ENCODE results near the gene CHST8.

CHST8 gene

GRCh38 chr19:33773704-33774624 is 152.2 kb downstream of the CHST8 start:
- no peak for DNase-seq

GRCh38 chr19:33774751-33775150 is 153.0 kb downstream of the CHST8 start:
- no peak for DNase-seq

- DNase-seq, result no peak
Observed at GRCh38 chr19:33775731-33776487, 154.2 kb downstream of the CHST8 start.

DNA sequence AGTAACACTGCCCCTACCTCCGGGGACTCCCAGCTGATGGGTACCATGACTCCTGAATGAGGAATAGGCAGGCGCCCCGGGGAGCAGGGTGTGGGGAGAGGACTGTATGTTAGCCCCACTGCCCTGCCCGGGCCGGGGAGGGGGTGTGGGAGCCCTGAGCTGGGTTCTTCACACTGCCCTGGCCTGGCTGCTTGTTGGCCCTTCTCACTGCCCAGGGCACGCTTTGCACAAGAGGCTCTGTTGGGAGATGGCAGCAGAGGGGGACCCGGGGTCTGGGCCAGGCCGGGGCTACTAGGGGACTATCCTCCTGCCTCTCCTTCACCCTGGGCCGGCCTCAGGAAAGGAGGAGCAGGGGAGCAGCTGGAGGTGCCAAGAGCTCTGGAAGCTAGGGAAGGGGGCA is 155.6 kb downstream of the CHST8 start:
- no peak for DNase-seq

DNA sequence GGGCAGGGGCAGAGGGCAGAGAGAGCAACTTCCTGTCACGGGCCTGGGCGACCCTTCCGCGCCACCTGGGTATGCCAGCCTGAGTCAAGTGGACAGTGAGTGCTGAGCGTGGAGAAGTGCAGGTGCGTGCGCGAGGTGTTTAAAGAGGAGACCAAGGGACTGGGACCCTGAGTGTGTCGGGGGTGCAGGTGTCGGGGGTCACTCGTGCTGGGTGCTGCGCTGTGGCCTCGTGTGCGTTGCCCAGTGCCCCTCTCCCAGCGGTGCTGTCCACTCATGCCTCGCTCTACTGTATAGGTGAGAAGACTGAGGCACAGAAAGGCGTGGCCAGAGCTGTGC is 156.0 kb downstream of the CHST8 start:
- no peak for DNase-seq

DNA sequence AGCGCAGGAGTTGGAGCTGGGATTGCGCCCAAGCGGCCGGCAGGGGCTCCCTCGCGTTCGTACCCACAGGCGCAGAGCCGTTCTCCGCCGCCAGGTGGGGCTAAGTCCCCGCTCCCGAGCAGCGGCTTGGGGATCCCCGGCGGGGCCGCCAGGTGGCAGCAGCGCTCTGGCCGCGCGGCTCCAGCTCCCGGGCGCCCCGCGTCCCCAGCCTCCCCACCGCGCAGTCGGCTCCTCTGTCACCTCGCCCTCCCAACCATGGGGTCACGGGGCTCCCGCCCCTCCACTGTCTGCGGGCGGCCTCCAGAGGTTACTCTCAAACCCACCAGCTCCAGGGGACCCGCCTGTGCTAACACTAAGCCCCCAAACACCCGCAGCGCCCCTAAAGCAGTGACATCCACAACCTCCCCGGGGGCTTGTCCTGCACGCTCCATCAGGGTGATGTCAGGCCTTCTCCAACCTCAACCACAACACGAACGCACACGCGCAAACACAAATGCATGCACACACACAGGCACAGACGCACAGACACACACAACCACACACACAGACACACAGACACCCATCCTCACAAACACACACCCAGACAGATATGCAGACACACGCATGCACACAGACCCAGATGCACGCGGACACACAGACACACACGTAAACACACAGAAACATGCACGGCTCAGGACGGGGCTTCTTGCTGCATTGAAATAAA is 156.5 kb downstream of the CHST8 start:
- DNase-seq, result peak; percentile 81 to 82

DNA sequence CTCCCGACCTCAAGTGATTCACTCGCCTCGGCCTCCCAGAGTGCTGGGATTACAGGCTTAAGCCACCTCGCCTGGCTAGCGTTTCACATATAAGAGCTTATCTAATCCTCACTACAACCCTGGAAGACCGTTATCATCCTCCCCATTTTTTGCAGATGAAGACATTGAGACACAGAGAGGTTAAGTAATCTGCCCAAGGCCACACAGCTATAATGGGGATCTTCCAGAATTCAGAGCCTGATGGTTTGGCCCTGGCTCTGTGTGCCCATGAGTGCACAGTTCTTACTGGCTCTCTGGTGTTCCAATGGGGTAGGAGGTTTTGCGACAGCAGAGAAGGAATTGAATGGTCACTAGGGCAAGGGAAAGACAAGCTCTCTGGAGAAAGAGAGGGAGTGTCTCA is 158.1 kb downstream of the CHST8 start:
- DNase-seq, result no peak

DNA sequence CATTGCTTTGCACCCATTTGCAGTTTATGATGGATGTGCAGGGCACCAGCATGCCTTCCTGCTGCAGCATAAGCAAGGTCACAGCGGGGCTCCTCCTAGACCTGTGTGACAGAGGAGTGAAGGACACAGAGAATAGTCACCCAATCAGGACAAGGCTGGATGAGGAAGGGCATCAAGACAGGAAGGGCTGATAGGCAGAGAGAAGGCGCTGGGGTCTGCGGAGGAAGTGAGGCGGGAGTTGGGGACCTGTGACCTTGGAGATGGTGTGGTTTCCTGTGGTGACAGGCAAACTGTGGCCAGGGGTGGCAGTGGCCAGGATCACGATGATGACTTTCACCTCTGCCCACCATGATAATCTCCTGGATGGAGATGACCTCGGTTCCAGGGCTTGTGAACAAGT is 158.5 kb downstream of the CHST8 start:
- no peak for DNase-seq

GRCh38 chr19:33780746-33781145 is 159.0 kb downstream of the CHST8 start:
- no peak for DNase-seq

- DNase-seq, result no peak
Observed at GRCh38 chr19:33781415-33781935, 159.7 kb downstream of the CHST8 start.

DNA sequence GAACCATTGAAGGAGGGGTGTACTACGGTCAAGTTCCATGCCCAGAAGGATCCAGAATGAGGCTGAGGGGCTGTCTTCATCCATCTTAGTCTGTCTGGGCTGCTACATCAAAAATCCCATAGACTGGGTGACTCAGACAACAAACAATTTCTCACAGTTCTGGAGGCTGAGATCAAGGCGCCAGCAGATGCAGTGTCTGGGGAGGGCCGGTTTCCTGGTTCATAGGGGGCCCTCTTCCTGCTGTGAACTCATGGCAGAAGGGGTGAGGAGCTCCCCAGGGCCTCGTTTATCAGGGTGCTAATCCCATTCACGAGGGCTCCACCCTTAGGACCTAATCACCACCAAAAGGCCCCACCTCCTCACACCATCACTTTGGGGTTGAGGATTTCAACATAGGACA is 160.2 kb downstream of the CHST8 start:
- DNase-seq, result no peak

DNA sequence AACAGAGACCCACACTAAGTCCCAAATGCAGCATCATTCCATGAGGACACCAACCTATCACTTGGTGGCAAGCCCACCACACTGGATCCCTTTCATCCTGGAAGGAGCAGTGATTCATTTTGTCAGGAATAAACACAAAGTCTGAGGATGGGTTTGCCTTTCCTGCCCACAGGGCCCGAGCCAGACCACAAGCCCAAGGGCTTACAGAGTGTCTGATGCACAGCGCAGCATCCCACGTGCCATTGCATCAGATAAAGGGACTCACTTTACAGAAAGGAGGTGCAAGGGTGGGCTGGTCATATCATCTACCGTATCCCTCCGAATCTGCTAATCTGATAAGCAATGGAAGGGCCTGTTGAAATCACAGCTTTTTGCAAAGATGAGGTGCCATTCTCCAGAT is 162.7 kb downstream of the CHST8 start:
- no peak for DNase-seq

DNA sequence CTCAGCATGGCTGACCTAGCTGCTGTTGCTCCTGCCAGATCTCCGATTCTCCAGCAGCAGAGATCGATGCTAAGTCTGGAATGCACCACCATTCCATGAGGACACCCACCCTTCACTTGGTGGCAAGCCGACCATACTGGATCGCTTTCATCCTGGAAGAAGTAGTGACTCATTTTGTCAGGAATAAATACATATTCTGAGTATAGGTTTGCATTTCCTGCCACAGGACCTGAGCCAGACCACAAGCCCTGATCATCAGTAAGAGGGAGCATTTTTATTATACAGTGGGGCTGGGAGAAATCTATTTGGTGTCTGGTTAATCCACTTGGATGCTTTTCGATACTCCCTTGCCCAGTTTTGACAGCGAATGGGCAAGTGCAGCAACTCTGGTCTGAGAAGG is 164.0 kb downstream of the CHST8 start:
- no peak for DNase-seq

- no peak for DNase-seq
Observed at GRCh38 chr19:33788676-33789075, 166.9 kb downstream of the CHST8 start.

DNA sequence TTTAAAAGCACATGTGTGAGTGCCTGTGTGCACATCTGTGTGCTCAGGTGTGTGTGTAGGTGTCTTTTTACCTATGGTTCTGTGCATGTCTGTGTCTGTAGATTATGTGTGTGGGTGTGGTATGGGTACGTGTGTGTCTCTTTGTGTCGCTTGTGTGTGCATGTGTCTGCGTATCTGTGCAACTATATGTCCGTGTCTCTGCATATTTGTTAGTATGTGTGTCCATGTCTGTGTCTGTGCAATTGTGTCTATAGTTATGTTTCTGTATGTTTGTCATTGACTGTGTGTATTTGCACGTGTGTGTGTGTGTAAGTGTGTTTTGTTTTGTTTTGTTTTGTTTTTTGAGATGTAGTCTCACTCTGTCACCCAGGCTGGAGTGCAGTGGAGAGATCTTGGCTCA is 167.6 kb downstream of the CHST8 start:
- DNase-seq, result no peak

GRCh38 chr19:33794683-33795369 is 173.1 kb downstream of the CHST8 start:
- no peak for DNase-seq

- DNase-seq, result peak; percentile 36 to 47
Observed at GRCh38 chr19:33795370-33796163, 173.8 kb downstream of the CHST8 start.

- DNase-seq, result no peak
Observed at GRCh38 chr19:33796164-33796875, 174.6 kb downstream of the CHST8 start, which contains the start of gene KCTD15. Gene KCTD15 (plus strand): TSS chr19:33796870. CDS start chr19:33800455, 3,585 bp downstream.

- peak in 1 of 2 donors; percentile 22 for DNase-seq
Observed at GRCh38 chr19:33797802-33798671, 176.3 kb downstream of the CHST8 start.

DNA sequence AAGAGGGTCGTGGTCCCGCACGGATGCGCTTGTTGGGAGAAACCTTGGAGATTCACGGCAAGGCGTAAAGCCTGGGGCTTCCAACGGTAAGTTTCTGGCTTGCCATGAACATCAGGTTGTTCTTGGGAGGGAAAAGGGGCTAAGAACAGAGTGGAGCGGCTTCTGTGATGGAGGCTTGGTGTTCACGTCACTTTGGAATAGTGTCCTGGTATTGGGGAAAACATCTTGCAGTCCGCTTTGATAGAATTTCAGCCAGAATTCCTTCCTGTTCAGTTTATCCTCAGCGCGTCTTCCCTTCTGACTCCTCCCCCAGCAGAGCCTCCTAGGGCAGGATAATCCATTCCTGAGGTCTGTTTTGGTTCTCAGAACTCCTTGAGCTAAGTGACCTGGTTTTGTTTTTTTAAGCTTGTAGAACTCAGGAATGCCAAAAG is 176.9 kb downstream of the CHST8 start:
- no peak for DNase-seq
